Astrocyte of the cerebellum (primary cell): Measurements from ENCODE around the gene SMCHD1.
A peak's percentile ranks its signal among the peaks of the same experiment; 100 is the strongest.
"Not testable (repeated sequence)": the region's sequence is repeated elsewhere in the genome, so short reads cannot be mapped to it uniquely, and the experiment has no call there.

Source experiments
- DNase-seq: peaks from one replicate; pipeline ENCODE4 v3.0.0-alpha.2; 2011; ENCODE audit warnings: low read depth
- H3K4me3 ChIP-seq: 2 replicates; pipeline ENCODE4 v1.5.1; 2011; ENCODE audit warnings: mild to moderate bottlenecking, low read depth, low read length, moderate library complexity
- CTCF ChIP-seq: IDR thresholded peaks from 2 replicates; pipeline ENCODE4 v1.5.1; 2012; ENCODE audit warnings: low read length, low read depth, moderate library complexity, mild to moderate bottlenecking; ENCODE audit errors: missing control alignments
- in situ Hi-C: cut with HindIII; loops from 2 replicates; pipeline ENCODE4 v1.10.0; 2017; ENCODE audit warnings: low sequenced_read_pairs

SMCHD1 gene

GRCh38 chr18:2799369-2799768 lies 143.8 kb downstream of the SMCHD1 start:
- no peak for DNase-seq
- TF ChIP-seq CTCF, result no peak
- in situ Hi-C loops, result no loop called here
- no peak overlapping the region for H3K4me3 ChIP-seq

- in situ Hi-C loops, result no loop called here
- TF ChIP-seq CTCF, result no peak
- H3K4me3 ChIP-seq, result no peak overlapping the region
- peak; percentile 26 for DNase-seq
Measured at GRCh38 chr18:2805970-2806943, 150.7 kb downstream of the SMCHD1 start.

- H3K4me3 ChIP-seq, in situ Hi-C loops, DNase-seq: not testable (repeated sequence)
Measured at GRCh38 chr18:2808640-2809039, 153.1 kb downstream of the SMCHD1 start.

GRCh38 chr18:2809666-2810183 lies 154.2 kb downstream of the SMCHD1 start:
- in situ Hi-C loops, DNase-seq, H3K4me3 ChIP-seq: not testable (repeated sequence)

- no peak overlapping the region for H3K4me3 ChIP-seq
- in situ Hi-C loops, result no loop called here
- no peak for TF ChIP-seq CTCF
- DNase-seq, result no peak
Measured at GRCh38 chr18:2811416-2811815, 155.9 kb downstream of the SMCHD1 start.

- no peak for DNase-seq
- H3K4me3 ChIP-seq, result no peak overlapping the region
- in situ Hi-C loops, result no loop called here
- TF ChIP-seq CTCF, result no peak
Measured at GRCh38 chr18:2814928-2815327, 159.4 kb downstream of the SMCHD1 start.

GRCh38 chr18:2818281-2818680 lies 162.8 kb downstream of the SMCHD1 start:
- DNase-seq, result no peak
- in situ Hi-C loops, result no loop called here
- TF ChIP-seq CTCF, result no peak
- H3K4me3 ChIP-seq, result no peak overlapping the region
